ENCODE measurements around the gene CHCHD6.
A peak's percentile ranks its signal among the peaks of the same experiment; 100 is the strongest.

GRCh38 chr3:126926684-126927400 is 222.8 kb downstream of the CHCHD6 start:
- TF ChIP-seq, protein P1, sequence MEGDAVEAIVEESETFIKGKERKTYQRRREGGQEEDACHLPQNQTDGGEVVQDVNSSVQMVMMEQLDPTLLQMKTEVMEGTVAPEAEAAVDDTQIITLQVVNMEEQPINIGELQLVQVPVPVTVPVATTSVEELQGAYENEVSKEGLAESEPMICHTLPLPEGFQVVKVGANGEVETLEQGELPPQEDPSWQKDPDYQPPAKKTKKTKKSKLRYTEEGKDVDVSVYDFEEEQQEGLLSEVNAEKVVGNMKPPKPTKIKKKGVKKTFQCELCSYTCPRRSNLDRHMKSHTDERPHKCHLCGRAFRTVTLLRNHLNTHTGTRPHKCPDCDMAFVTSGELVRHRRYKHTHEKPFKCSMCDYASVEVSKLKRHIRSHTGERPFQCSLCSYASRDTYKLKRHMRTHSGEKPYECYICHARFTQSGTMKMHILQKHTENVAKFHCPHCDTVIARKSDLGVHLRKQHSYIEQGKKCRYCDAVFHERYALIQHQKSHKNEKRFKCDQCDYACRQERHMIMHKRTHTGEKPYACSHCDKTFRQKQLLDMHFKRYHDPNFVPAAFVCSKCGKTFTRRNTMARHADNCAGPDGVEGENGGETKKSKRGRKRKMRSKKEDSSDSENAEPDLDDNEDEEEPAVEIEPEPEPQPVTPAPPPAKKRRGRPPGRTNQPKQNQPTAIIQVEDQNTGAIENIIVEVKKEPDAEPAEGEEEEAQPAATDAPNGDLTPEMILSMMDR (conservative IDR thresholded peaks at IDR 0.05; ENCODE audit: low read depth, low read length): peak; percentile 54
- TF ChIP-seq ELK1 (IDR thresholded peaks at IDR 0.05; ENCODE audit: borderline replicate concordance, low read depth, low read length): no peak
- TF ChIP-seq POLR2A (IDR thresholded peaks at IDR 0.05; ENCODE audit: low read depth, low read length): no peak
- no peak for TF ChIP-seq MXI1 (IDR thresholded peaks at IDR 0.05; ENCODE audit: borderline replicate concordance, low read depth, low read length)
- TF ChIP-seq RCOR1 (IDR thresholded peaks at IDR 0.05; ENCODE audit: insufficient replicate concordance, low read length): peak; percentile 81
- peak; percentile 48 for TF ChIP-seq SMC3 (IDR thresholded peaks at IDR 0.05; ENCODE audit: low read depth, low read length)
- TF ChIP-seq CEBPB (IDR thresholded peaks at IDR 0.05; ENCODE audit: low read depth, low read length): peak; percentile 77
- TF ChIP-seq MAZ (IDR thresholded peaks at IDR 0.05; ENCODE audit: borderline replicate concordance, low read depth, low read length): 0 out of 2 replicates have a peak, but pooled peaks have one; percentile 11
- TF ChIP-seq RFX5 (IDR thresholded peaks at IDR 0.05; ENCODE audit: low read depth, low read length): no peak
- TF ChIP-seq CHD1 (IDR thresholded peaks at IDR 0.05; ENCODE audit: low read depth, low read length): no peak
- TF ChIP-seq, protein P2, sequence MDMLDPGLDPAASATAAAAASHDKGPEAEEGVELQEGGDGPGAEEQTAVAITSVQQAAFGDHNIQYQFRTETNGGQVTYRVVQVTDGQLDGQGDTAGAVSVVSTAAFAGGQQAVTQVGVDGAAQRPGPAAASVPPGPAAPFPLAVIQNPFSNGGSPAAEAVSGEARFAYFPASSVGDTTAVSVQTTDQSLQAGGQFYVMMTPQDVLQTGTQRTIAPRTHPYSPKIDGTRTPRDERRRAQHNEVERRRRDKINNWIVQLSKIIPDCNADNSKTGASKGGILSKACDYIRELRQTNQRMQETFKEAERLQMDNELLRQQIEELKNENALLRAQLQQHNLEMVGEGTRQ (IDR thresholded peaks at IDR 0.05; ENCODE audit: low read depth, low read length): no peak
- peak; percentile 59 for TF ChIP-seq RAD21 (IDR thresholded peaks at IDR 0.05; ENCODE audit: low read length)
- peak; percentile 85 for TF ChIP-seq FOS (IDR thresholded peaks at IDR 0.05; ENCODE audit: low read depth, low read length)
- no peak for TF ChIP-seq MAFK (IDR thresholded peaks at IDR 0.05; ENCODE audit: low read depth, low read length)

Data from IMR-90 (cell line).